ENCODE measurements around the gene LRMDA.
A peak's percentile ranks its signal among the peaks of the same experiment; 100 is the strongest.

LRMDA gene

GRCh38 chr10:76031769-76032699 is 600.6 kb downstream of the LRMDA start:
- Histone ChIP-seq H3K4me3 (ENCODE audit: low read length) (no peak overlapping the region), H3K27ac (ENCODE audit: low read length) (no peak overlapping the region), H3K27me3 (ENCODE audit: control insufficient read depth, insufficient read depth, low read length) (no peaks in the 10 kb centered on the region), H3K9me3 (ENCODE audit: control insufficient read depth, insufficient read depth, low read length) (no peaks in the 10 kb centered on the region), H3K4me1 (ENCODE audit: control insufficient read depth, insufficient read depth, low read length) (no peaks in the 10 kb centered on the region), H3K36me3 (ENCODE audit: control insufficient read depth, insufficient read depth, low read length) (no peaks in the 10 kb centered on the region)
- no peak for DNase-seq (ENCODE audit: low read depth, low spot score)
- WGBS (ENCODE audit: insufficient coverage, insufficient read length), result no CpG with 5 or more reads among the region's 14 CpGs

GRCh38 chr10:76032700-76033039 is 601.2 kb downstream of the LRMDA start:
- Histone ChIP-seq H3K27me3 (ENCODE audit: control insufficient read depth, insufficient read depth, low read length) (no peaks in the 10 kb centered on the region), H3K36me3 (ENCODE audit: control insufficient read depth, insufficient read depth, low read length) (no peaks in the 10 kb centered on the region), H3K9me3 (ENCODE audit: control insufficient read depth, insufficient read depth, low read length) (no peaks in the 10 kb centered on the region), H3K27ac (ENCODE audit: low read length) (no peak overlapping the region), H3K4me3 (ENCODE audit: low read length) (no peak overlapping the region), H3K4me1 (ENCODE audit: control insufficient read depth, insufficient read depth, low read length) (no peaks in the 10 kb centered on the region)
- WGBS (ENCODE audit: insufficient coverage, insufficient read length), result no CpG with 5 or more reads among the region's 3 CpGs
- DNase-seq (ENCODE audit: low read depth, low spot score), result no peak

GRCh38 chr10:76033457-76034196 is 602.2 kb downstream of the LRMDA start:
- no CpG with 5 or more reads among the region's 15 CpGs for WGBS (ENCODE audit: insufficient coverage, insufficient read length)
- Histone ChIP-seq H3K9me3 (ENCODE audit: control insufficient read depth, insufficient read depth, low read length) (no peaks in the 10 kb centered on the region), H3K36me3 (ENCODE audit: control insufficient read depth, insufficient read depth, low read length) (no peaks in the 10 kb centered on the region), H3K4me3 (ENCODE audit: low read length) (no peak overlapping the region), H3K27me3 (ENCODE audit: control insufficient read depth, insufficient read depth, low read length) (no peaks in the 10 kb centered on the region), H3K4me1 (ENCODE audit: control insufficient read depth, insufficient read depth, low read length) (no peaks in the 10 kb centered on the region), H3K27ac (ENCODE audit: low read length) (no peak overlapping the region)
- no peak for DNase-seq (ENCODE audit: low read depth, low spot score)

GRCh38 chr10:76034353-76035205 is 603.2 kb downstream of the LRMDA start:
- DNase-seq (ENCODE audit: low read depth, low spot score), result no peak
- H3K9me3 ChIP-seq (ENCODE audit: control insufficient read depth, insufficient read depth, low read length), result no peaks in the 10 kb centered on the region
- H3K27me3 ChIP-seq (ENCODE audit: control insufficient read depth, insufficient read depth, low read length), result no peaks in the 10 kb centered on the region
- no peaks in the 10 kb centered on the region for H3K36me3 ChIP-seq (ENCODE audit: control insufficient read depth, insufficient read depth, low read length)
- no CpG with 5 or more reads among the region's 23 CpGs for WGBS (ENCODE audit: insufficient coverage, insufficient read length)
- no peaks in the 10 kb centered on the region for H3K4me1 ChIP-seq (ENCODE audit: control insufficient read depth, insufficient read depth, low read length)
- H3K4me3 ChIP-seq (ENCODE audit: low read length), result no peak overlapping the region
- H3K27ac ChIP-seq (ENCODE audit: low read length), result no peak overlapping the region

- no peaks in the 10 kb centered on the region for H3K4me1 ChIP-seq (ENCODE audit: control insufficient read depth, insufficient read depth, low read length)
- no CpG with 5 or more reads among the region's 20 CpGs for WGBS (ENCODE audit: insufficient coverage, insufficient read length)
- no peak overlapping the region for H3K27ac ChIP-seq (ENCODE audit: low read length)
- H3K27me3 ChIP-seq (ENCODE audit: control insufficient read depth, insufficient read depth, low read length), result no peaks in the 10 kb centered on the region
- H3K9me3 ChIP-seq (ENCODE audit: control insufficient read depth, insufficient read depth, low read length), result no peaks in the 10 kb centered on the region
- DNase-seq (ENCODE audit: low read depth, low spot score), result no peak
- H3K36me3 ChIP-seq (ENCODE audit: control insufficient read depth, insufficient read depth, low read length), result no peaks in the 10 kb centered on the region
- no peak overlapping the region for H3K4me3 ChIP-seq (ENCODE audit: low read length)
These were observed 604.0 kb downstream of the LRMDA start for GRCh38 chr10:76035206-76036110.

GRCh38 chr10:76036111-76036940 is 604.9 kb downstream of the LRMDA start:
- DNase-seq (ENCODE audit: low read depth, low spot score), result peak; percentile 27
- Histone ChIP-seq H3K4me1 (ENCODE audit: control insufficient read depth, insufficient read depth, low read length) (no peaks in the 10 kb centered on the region), H3K36me3 (ENCODE audit: control insufficient read depth, insufficient read depth, low read length) (no peaks in the 10 kb centered on the region), H3K27me3 (ENCODE audit: control insufficient read depth, insufficient read depth, low read length) (no peaks in the 10 kb centered on the region), H3K4me3 (ENCODE audit: low read length) (no peak overlapping the region), H3K9me3 (ENCODE audit: control insufficient read depth, insufficient read depth, low read length) (no peaks in the 10 kb centered on the region), H3K27ac (ENCODE audit: low read length) (no peak overlapping the region)
- WGBS (ENCODE audit: insufficient coverage, insufficient read length), result no CpG with 5 or more reads among the region's 18 CpGs

GRCh38 chr10:76036962-76037361 is 605.5 kb downstream of the LRMDA start:
- H3K4me3 ChIP-seq (ENCODE audit: low read length), result no peak overlapping the region
- no peaks in the 10 kb centered on the region for H3K9me3 ChIP-seq (ENCODE audit: control insufficient read depth, insufficient read depth, low read length)
- no peaks in the 10 kb centered on the region for H3K4me1 ChIP-seq (ENCODE audit: control insufficient read depth, insufficient read depth, low read length)
- no peak for DNase-seq (ENCODE audit: low read depth, low spot score)
- H3K27ac ChIP-seq (ENCODE audit: low read length), result no peak overlapping the region
- H3K27me3 ChIP-seq (ENCODE audit: control insufficient read depth, insufficient read depth, low read length), result no peaks in the 10 kb centered on the region
- no peaks in the 10 kb centered on the region for H3K36me3 ChIP-seq (ENCODE audit: control insufficient read depth, insufficient read depth, low read length)

- no peaks in the 10 kb centered on the region for H3K4me1 ChIP-seq (ENCODE audit: control insufficient read depth, insufficient read depth, low read length)
- H3K27ac ChIP-seq (ENCODE audit: low read length), result no peak overlapping the region
- no peak overlapping the region for H3K4me3 ChIP-seq (ENCODE audit: low read length)
- no CpG with 5 or more reads among the region's 2 CpGs for WGBS (ENCODE audit: insufficient coverage, insufficient read length)
- no peaks in the 10 kb centered on the region for H3K36me3 ChIP-seq (ENCODE audit: control insufficient read depth, insufficient read depth, low read length)
- no peaks in the 10 kb centered on the region for H3K27me3 ChIP-seq (ENCODE audit: control insufficient read depth, insufficient read depth, low read length)
- no peak for DNase-seq (ENCODE audit: low read depth, low spot score)
- H3K9me3 ChIP-seq (ENCODE audit: control insufficient read depth, insufficient read depth, low read length), result no peaks in the 10 kb centered on the region
These were observed 606.2 kb downstream of the LRMDA start for GRCh38 chr10:76037531-76038155.

GRCh38 chr10:76038696-76039095 is 607.3 kb downstream of the LRMDA start:
- Histone ChIP-seq H3K27ac (ENCODE audit: low read length) (no peak overlapping the region), H3K4me3 (ENCODE audit: low read length) (no peak overlapping the region), H3K9me3 (ENCODE audit: control insufficient read depth, insufficient read depth, low read length) (no peaks in the 10 kb centered on the region), H3K4me1 (ENCODE audit: control insufficient read depth, insufficient read depth, low read length) (no peaks in the 10 kb centered on the region), H3K27me3 (ENCODE audit: control insufficient read depth, insufficient read depth, low read length) (no peaks in the 10 kb centered on the region), H3K36me3 (ENCODE audit: control insufficient read depth, insufficient read depth, low read length) (no peaks in the 10 kb centered on the region)
- DNase-seq (ENCODE audit: low read depth, low spot score), result no peak

All from iPS DF 6.9 (cell line).